HFFc6 (cell line): ENCODE data around the gene ZNF277. TPM values are rescaled to one million over a fixed set of nuclear protein-coding genes. Genes with fewer than 3 reads are reported as not detected.

Experiments used
- DNase-seq: peaks from one replicate; pipeline ENCODE4 v3.0.0-alpha.2; 2018
- H3K27ac Mint-ChIP-seq: 2 replicates; pipeline ENCODE4 v1.8.0; 2020; ENCODE audit warnings: mild to moderate bottlenecking, mixed read lengths
- H3K27me3 Mint-ChIP-seq: 2 replicates; pipeline ENCODE4 v1.8.0; 2021; ENCODE audit warnings: mild to moderate bottlenecking, moderate library complexity, mixed read lengths; ENCODE audit not compliant: insufficient read depth
- H3K36me3 Mint-ChIP-seq: 2 replicates; pipeline ENCODE4 v1.8.0; 2021; ENCODE audit warnings: low read depth, mixed read lengths
- H3K4me1 Mint-ChIP-seq: 2 replicates; pipeline ENCODE4 v1.8.0; 2020; ENCODE audit warnings: low read depth, mixed read lengths
- H3K4me3 Mint-ChIP-seq: 2 replicates; pipeline ENCODE4 v1.8.0; 2020; ENCODE audit warnings: mild to moderate bottlenecking, moderate library complexity, mixed read lengths
- H3K9me3 Mint-ChIP-seq: 2 replicates; pipeline ENCODE4 v1.8.0; 2020; ENCODE audit warnings: mild to moderate bottlenecking, mixed read lengths
- CTCF ChIP-seq: fragments of 200-600 bp; sonication (generic); IDR thresholded peaks from 2 replicates; pipeline ENCODE4 v1.5.0; 2021; ENCODE audit warnings: antibody characterized with exemption, mild to moderate bottlenecking
- total RNA-seq, 6 experiments: library from RNA; stranded (reverse); fragmentation: NEBNext Ultra II Directional; extraction: Animal tissue kit (Norgen Biotek cat#: 25700); gene quantifications; 2 replicates in 1 of 6; 3 replicates in 5 of 6; pipeline ENCODE4 v1.2.3, GENCODE V29; 2021

Gene ZNF277
- total RNA-seq, 6 experiments from 2014 or later = 9.5 to 14.6 (median 13.5) TPM

GRCh38 chr7:112336261-112336660 lies 129.8 kb downstream of the ZNF277 start:
- Mint-ChIP-seq H3K4me3 (no peak overlapping the region), H3K4me1 (no peaks in the 10 kb centered on the region), H3K27ac (no peak overlapping the region), H3K36me3 (peaks cover 3% of the 10 kb centered on the region; the same call in 1 of the 2 replicates), H3K27me3 (no peaks in the 10 kb centered on the region), H3K9me3 (no peaks in the 10 kb centered on the region)
- no peak for TF ChIP-seq CTCF
- DNase-seq = no peak

- TF ChIP-seq CTCF = no peak
- Mint-ChIP-seq H3K36me3 (peaks cover 3% of the 10 kb centered on the region; the same call in 1 of the 2 replicates), H3K4me3 (no peak overlapping the region), H3K9me3 (no peaks in the 10 kb centered on the region), H3K27ac (no peak overlapping the region), H3K4me1 (no peaks in the 10 kb centered on the region), H3K27me3 (no peaks in the 10 kb centered on the region)
- no peak for DNase-seq
Observed at GRCh38 chr7:112336936-112337576, 130.6 kb downstream of the ZNF277 start.

GRCh38 chr7:112337892-112338291 lies 131.4 kb downstream of the ZNF277 start:
- Mint-ChIP-seq H3K9me3 (no peaks in the 10 kb centered on the region), H3K27me3 (no peaks in the 10 kb centered on the region), H3K27ac (no peak overlapping the region), H3K4me1 (no peaks in the 10 kb centered on the region), H3K4me3 (no peak overlapping the region), H3K36me3 (peaks cover 8% of the 10 kb centered on the region)
- TF ChIP-seq CTCF = no peak
- no peak for DNase-seq

GRCh38 chr7:112338786-112339185 lies 132.3 kb downstream of the ZNF277 start:
- peaks cover 15% of the 10 kb centered on the region for H3K36me3 Mint-ChIP-seq
- H3K27ac Mint-ChIP-seq = no peak overlapping the region
- H3K9me3 Mint-ChIP-seq = no peaks in the 10 kb centered on the region
- no peak overlapping the region for H3K4me3 Mint-ChIP-seq
- TF ChIP-seq CTCF = no peak
- H3K27me3 Mint-ChIP-seq = no peaks in the 10 kb centered on the region
- no peak for DNase-seq
- no peaks in the 10 kb centered on the region for H3K4me1 Mint-ChIP-seq

GRCh38 chr7:112341464-112341863 lies 135.0 kb downstream of the ZNF277 start:
- Mint-ChIP-seq H3K4me1 (no peaks in the 10 kb centered on the region), H3K27ac (no peak overlapping the region), H3K4me3 (no peak overlapping the region), H3K9me3 (no peaks in the 10 kb centered on the region), H3K27me3 (no peaks in the 10 kb centered on the region), H3K36me3 (peaks cover 20% of the 10 kb centered on the region)
- no peak for TF ChIP-seq CTCF
- no peak for DNase-seq
